ENCODE measurements around the gene SIK3.

The SIK3 gene

GRCh38 chr11:116981266-116981885 lies 116.9 kb downstream of the SIK3 start:
- no peak for DNase-seq (ENCODE audit: low spot score)
- no peak for TF ChIP-seq CTCF (IDR thresholded peaks at IDR 0.05; ENCODE audit: extremely low read depth, missing control alignments)

GRCh38 chr11:116980136-116980793 lies 118.0 kb downstream of the SIK3 start:
- no peak for TF ChIP-seq CTCF (IDR thresholded peaks at IDR 0.05; ENCODE audit: extremely low read depth, missing control alignments)
- peak; percentile 58 for DNase-seq (ENCODE audit: low spot score)

- DNase-seq (ENCODE audit: low spot score) = no peak
- no peak for TF ChIP-seq CTCF (IDR thresholded peaks at IDR 0.05; ENCODE audit: extremely low read depth, missing control alignments)
Measured at GRCh38 chr11:116976941-116977570, 121.2 kb downstream of the SIK3 start.

- no peak for DNase-seq (ENCODE audit: low spot score)
- TF ChIP-seq CTCF (IDR thresholded peaks at IDR 0.05; ENCODE audit: extremely low read depth, missing control alignments) = no peak
Measured at GRCh38 chr11:116975661-116976060, 122.6 kb downstream of the SIK3 start.

GRCh38 chr11:116973270-116973669 lies 125.0 kb downstream of the SIK3 start:
- TF ChIP-seq CTCF (IDR thresholded peaks at IDR 0.05; ENCODE audit: extremely low read depth, missing control alignments) = no peak

GRCh38 chr11:116972691-116973090 lies 125.5 kb downstream of the SIK3 start:
- no peak for DNase-seq (ENCODE audit: low spot score)
- no peak for TF ChIP-seq CTCF (IDR thresholded peaks at IDR 0.05; ENCODE audit: extremely low read depth, missing control alignments)

More at GRCh38 chr11:116973270-116973669, 125.0 kb downstream of the SIK3 start:
- no peak for DNase-seq (ENCODE audit: low spot score)

Measured in GM20000 (cell line).